NCI-H510A treated with DMSO at 0.1 percent for 48 hours (cell line): Measurements from ENCODE around the gene FHOD3.
"Not testable (repeated sequence)": the region's sequence is repeated elsewhere in the genome, so short reads cannot be mapped to it uniquely, and the experiment has no call there.

ENCODE experiments used
- DNase-seq: peaks from one replicate; lab custom pipeline; 2025; lab: John Stamatoyannopoulos, UW

The FHOD3 gene

GRCh38 chr18:36798738-36799473, 501.4 kb downstream of the FHOD3 start:
- DNase-seq = no peak

GRCh38 chr18:36805105-36805504, 507.6 kb downstream of the FHOD3 start:
- DNase-seq = no peak

- no peak for DNase-seq
Measured at GRCh38 chr18:36808681-36809080, 511.2 kb downstream of the FHOD3 start.

- peak; percentile 96 for DNase-seq
Measured at GRCh38 chr18:36809590-36810381, 512.3 kb downstream of the FHOD3 start.

GRCh38 chr18:36811430-36811829, 513.9 kb downstream of the FHOD3 start:
- DNase-seq = no peak

GRCh38 chr18:36811955-36812354, 514.4 kb downstream of the FHOD3 start:
- no peak for DNase-seq

GRCh38 chr18:36812678-36813077, 515.2 kb downstream of the FHOD3 start:
- DNase-seq = no peak

- no peak for DNase-seq
Measured at GRCh38 chr18:36813101-36813775, 515.7 kb downstream of the FHOD3 start.

- DNase-seq = no peak
Measured at GRCh38 chr18:36813824-36814223, 516.3 kb downstream of the FHOD3 start.

GRCh38 chr18:36814994-36815393, 517.5 kb downstream of the FHOD3 start:
- DNase-seq = no peak

GRCh38 chr18:36816096-36816495, 518.6 kb downstream of the FHOD3 start:
- DNase-seq = not testable (repeated sequence)

GRCh38 chr18:36817039-36817438, 519.5 kb downstream of the FHOD3 start:
- DNase-seq = no peak

GRCh38 chr18:36818652-36819051, 521.1 kb downstream of the FHOD3 start:
- DNase-seq = no peak

GRCh38 chr18:36819621-36820020, 522.1 kb downstream of the FHOD3 start:
- DNase-seq = no peak

- DNase-seq = no peak
Measured at GRCh38 chr18:36821681-36822080, 524.2 kb downstream of the FHOD3 start.

GRCh38 chr18:36825526-36825925, 528.0 kb downstream of the FHOD3 start:
- no peak for DNase-seq

- DNase-seq = no peak
Measured at GRCh38 chr18:36826556-36826955, 529.0 kb downstream of the FHOD3 start.

GRCh38 chr18:36828157-36828629, 530.7 kb downstream of the FHOD3 start:
- no peak for DNase-seq

- DNase-seq = peak; percentile 98
Measured at GRCh38 chr18:36828630-36829361, 531.3 kb downstream of the FHOD3 start, which contains the start of the genes KIAA1328 and TPGS2. Gene KIAA1328 (plus strand): TSS chr18:36829127. CDS start chr18:36829139, 12 bp downstream. Gene TPGS2 (minus strand): TSS chr18:36829002. CDS start chr18:36828767, 235 bp downstream.
